Heart left ventricle (tissue), 16 donors: ENCODE data around the gene EXD3. TPM values are rescaled to one million over a fixed set of nuclear protein-coding genes. Genes with fewer than 3 reads are reported as not detected.

Experiments used
- ATAC-seq, 4 donors: fragments of 200-7000 bp; cut with Tn5 transposase; one replicate each; pipeline ENCODE4 v1.9.1; 2020 to 2022; ENCODE audit warnings: moderate library complexity in 4 of 4, mild to moderate bottlenecking in 3 of 4, moderate number of reproducible peaks in 1 of 4
- DNase-seq, 5 donors: peaks; one replicate each; pipeline ENCODE4 v3.0.0-alpha.2; 2020
- H3K27ac ChIP-seq, 12 donors: fragments of 200-600 bp; sonication (generic) in 4 of 12; one replicate each; pipeline versions ENCODE4 v1.5.0 to v1.8.0; 2016 to 2022; ENCODE audit warnings: mild to moderate bottlenecking in 2 of 12
- H3K27me3 ChIP-seq, 9 donors: fragments of 200-600 bp; sonication (generic) in 2 of 9; one replicate each; pipeline versions ENCODE4 v1.5.1 to v1.8.0; 2016 to 2022; ENCODE audit warnings: mild to moderate bottlenecking in 3 of 9
- H3K36me3 ChIP-seq, 9 donors: fragments of 200-600 bp; sonication (generic) in 2 of 9; one replicate each; pipeline versions ENCODE4 v1.5.0 to v1.8.0; 2018 to 2022; ENCODE audit warnings: mild to moderate bottlenecking in 2 of 9
- H3K4me1 ChIP-seq, 12 donors: fragments of 200-600 bp; sonication (generic) in 4 of 12; one replicate each; pipeline versions ENCODE4 v1.5.0 to v1.8.0; 2016 to 2022; ENCODE audit warnings: mild to moderate bottlenecking in 3 of 12
- H3K4me3 ChIP-seq, 12 donors: fragments of 200-600 bp; sonication (generic) in 4 of 12; one replicate each; pipeline versions ENCODE4 v1.5.0 to v1.8.0; 2017 to 2022; ENCODE audit warnings: mild to moderate bottlenecking in 9 of 12, moderate library complexity in 4 of 12
- H3K9me3 ChIP-seq, 12 donors: fragments of 200-600 bp; sonication (generic) in 4 of 12; one replicate each; pipeline versions ENCODE4 v1.5.0 to v1.8.0; 2016 to 2022; ENCODE audit warnings: mild to moderate bottlenecking in 1 of 12
- CTCF ChIP-seq, 12 donors: fragments of 200-600 bp; sonication (generic) in 4 of 12; IDR thresholded peaks; one replicate each; pipeline versions ENCODE4 v1.5.0 to v1.8.0; 2018 to 2022; ENCODE audit warnings: antibody characterized with exemption in 12 of 12, mild to moderate bottlenecking in 5 of 12
- POLR2A ChIP-seq, 2 donors: fragments of 450-650 bp; IDR thresholded peaks; one replicate each; pipeline ENCODE4 v1.6.1; 2017; ENCODE audit warnings: antibody characterized with exemption in 2 of 2, mild to moderate bottlenecking in 2 of 2, moderate library complexity in 2 of 2
- whole genome bisulfite sequencing, 4 donors: extraction: QIAGEN DNeasy Blood & Tissue Kit in 2 of 4; methylation state at CpG; one replicate each; pipeline versions ENCODE4 v1.1.5 to v1.1.7; 2013 to 2018; 5-methylcytosine and 5-hydroxymethylcytosine counted together
- intact Hi-C, 10 donors: fragments of 100-400 bp; cut with DNase I; formaldehyde crosslinking; loops; one replicate each; pipeline versions ENCODE4 v1.11.1 to v1.14.2; 2022
- polyA plus RNA-seq, 2 donors: library from polyadenylated mRNA; stranded (reverse); fragments of 200-250 nt; gene quantifications; one replicate each; pipeline ENCODE4 v1.2.3, GENCODE V29; 2013
- total RNA-seq, 9 donors: library from RNA; depleted of rRNA in 2 of 9; stranded (reverse); fragments of >200 nt in 2 of 9; fragmentation: NEBNext Ultra II Directional in 3 of 9; extraction: Animal tissue kit (Norgen Biotek cat#: 25700) in 3 of 9; gene quantifications; one replicate each; pipeline versions ENCODE4 v1.1.0 to v1.2.4, GENCODE V29; 2016 to 2023
- donor health status: ischemic (EF 13 %, LVEDD 7.1; RV severe dilation, severe dysfunction).
- donor health status: healthy with polysubstance abuse.
- donor health status: DM: no; HTN: yes; CAD: no.
- donor health status: DM: no; HTN: no; CAD: no.
- donor health status: ischemic (EF 25% LVEDD 6.9; RV normal size, moderate dysfunction).
- donor health status: ischemic (EF 25% LVEDD 5.7; RV mildly dilated, moderate dysfunction).
- donor health status: healthy.
- donor health status: DM: yes; HTN: yes; CAD: no.
- donor health status: ischemic (EF 35%, LVEDD 5.7; RV mildly dilated, moderate dysfunction).
- donor health status: nonischemic (EF 11% LVEDD 7.7; RV severe dilation, severe dysfunction).
- donor health status: DM: yes; HTN: yes; CAD: no.
- donor health status: PGD.
- donor health status: ischemic (EF 29% LVEDD 5.4; RV normal size, mild dysfunction).
- donor health status: nonischemic (EF 23%, LVEDD 6.1; RV moderate dilation, normal function).

Gene EXD3
- total and polyA plus RNA-seq, 11 donors = 4.1 to 15.2 (median 8.6) TPM

GRCh38 chr9:137408651-137409405 lies 14.1 kb downstream of the EXD3 start:
- intact Hi-C loops = loop anchor here in 8 of 10 donors (5.0 to 10.0 kb wide), 5 partner anchors 56 to 127 kb away; no protein-coding TSS in a partner anchor
- Histone ChIP-seq H3K4me3 (no peak overlapping the region), H3K4me1 (peaks cover 4 to 60% (median 38%) of the 10 kb centered on the region in 12 donors), H3K36me3 (no peaks in the 10 kb centered on the region), H3K27ac (peak overlapping the region in 1 of 12 donors; percentile 87), H3K9me3 (no peaks in the 10 kb centered on the region), H3K27me3 (peaks cover 0 to 15% (median 0%) of the 10 kb centered on the region in 9 donors)
- DNase-seq = peak in 1 of 5 donors; percentile 33
- no peak for ATAC-seq
- WGBS, 4 donors = 91 to 96% (median 94%) methylated on average over 24 of the region's 24 CpGs
- TF ChIP-seq CTCF (IDR thresholded peaks at IDR 0.05) (no peak), POLR2A (IDR thresholded peaks at IDR 0.05) (no peak)

GRCh38 chr9:137407590-137408300 lies 15.2 kb downstream of the EXD3 start:
- intact Hi-C loops = loop anchor here (2.0 to 10.0 kb wide), 7 partner anchors 55 to 125 kb away; partner anchors contain the start of gene NRARP (in 2 of the 10)
- peak overlapping the region in 9 of 12 donors; percentile 18 to 87 (median 76) for H3K27ac ChIP-seq
- no peaks in the 10 kb centered on the region for H3K9me3 ChIP-seq
- ATAC-seq (peak in 3 of 4 donors; percentile 10 to 47 (median 14)), DNase-seq (peak; percentile 61 to 72 (median 67))
- TF ChIP-seq POLR2A (IDR thresholded peaks at IDR 0.05) = no peak
- no peak for TF ChIP-seq CTCF (IDR thresholded peaks at IDR 0.05)
- WGBS, 4 donors = 45 to 65% (median 64%) methylated on average over 20 to 31 of the region's 31 CpGs
- H3K27me3 ChIP-seq = peaks cover 0 to 15% (median 0%) of the 10 kb centered on the region in 9 donors
- peak overlapping the region in 11 of 12 donors; percentile 23 to 57 (median 50) for H3K4me3 ChIP-seq
- H3K36me3 ChIP-seq = no peaks in the 10 kb centered on the region
- peaks cover 4 to 57% (median 36%) of the 10 kb centered on the region in 12 donors for H3K4me1 ChIP-seq

GRCh38 chr9:137406876-137407589 lies 15.9 kb downstream of the EXD3 start:
- no peaks in the 10 kb centered on the region for H3K9me3 ChIP-seq
- H3K4me1 ChIP-seq = peaks cover 0 to 50% (median 30%) of the 10 kb centered on the region in 12 donors
- peak overlapping the region in 11 of 12 donors; percentile 23 to 57 (median 50) for H3K4me3 ChIP-seq
- intact Hi-C loops = loop anchor here (2.0 to 10.0 kb wide), 7 partner anchors 55 to 125 kb away; partner anchors contain the start of gene NRARP (in 2 of the 10)
- TF ChIP-seq CTCF (IDR thresholded peaks at IDR 0.05) (peak; percentile 74 to 93 (median 87)), POLR2A (IDR thresholded peaks at IDR 0.05) (no peak)
- H3K27ac ChIP-seq = peak overlapping the region in 11 of 12 donors; percentile 18 to 87 (median 72)
- no peaks in the 10 kb centered on the region for H3K36me3 ChIP-seq
- peak; percentile 69 to 89 (median 80) for DNase-seq
- peaks cover 0 to 15% (median 0%) of the 10 kb centered on the region in 9 donors for H3K27me3 ChIP-seq
- 1 to 14% (median 3%) methylated on average over 7 to 63 of the region's 63 CpGs for WGBS, 4 donors
- peak; percentile 21 to 89 (median 83) for ATAC-seq
